Eye (tissue), 1 donor: Measurements from ENCODE around the gene TTC39C.
A peak's percentile ranks its signal among the peaks of the same experiment; 100 is the strongest.

Experiments used
- DNase-seq: peaks from one replicate; pipeline ENCODE4 v3.0.0-alpha.2; 2015

The TTC39C gene

GRCh38 chr18:24089515-24090337 lies 75.2 kb downstream of the TTC39C start:
- no peak for DNase-seq

- DNase-seq: no peak
Measured at GRCh38 chr18:24090876-24091275, 76.3 kb downstream of the TTC39C start.

DNA sequence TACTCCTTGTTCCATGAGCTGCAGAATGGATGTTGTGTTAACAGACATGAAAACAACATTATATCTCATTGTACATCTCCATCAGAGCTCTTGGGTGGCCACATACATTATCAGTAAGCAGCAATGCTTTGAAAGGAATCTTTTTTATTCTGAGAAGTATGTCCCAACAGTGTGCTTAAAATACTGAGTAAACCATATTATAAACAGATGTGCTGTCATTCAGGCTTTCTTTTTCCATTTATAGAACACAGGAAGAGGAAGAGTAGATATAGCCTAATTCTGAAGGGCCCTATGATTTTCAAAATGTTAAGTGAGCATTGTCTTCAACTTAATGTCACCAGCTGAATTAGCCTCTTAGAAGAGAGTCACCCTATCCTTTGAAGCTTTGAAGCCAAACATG lies 80.0 kb downstream of the TTC39C start:
- no peak for DNase-seq

DNA sequence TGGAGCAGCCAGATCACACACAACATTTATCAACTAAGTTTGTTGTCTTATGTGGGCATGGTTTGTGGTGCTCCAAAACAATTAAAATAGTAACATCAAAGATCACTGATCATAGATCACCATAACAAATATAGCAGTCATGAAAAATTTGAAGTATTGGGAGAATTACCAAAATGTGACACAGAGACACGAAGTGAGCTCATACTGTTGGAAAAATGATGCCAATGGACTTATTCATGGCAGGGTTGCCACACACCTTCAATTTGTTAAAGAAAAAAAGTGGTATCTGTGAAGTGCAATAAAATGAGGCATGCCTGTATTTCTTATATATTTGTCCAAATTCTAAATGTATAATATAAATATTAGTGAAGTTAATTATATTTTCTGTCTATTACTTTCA lies 81.4 kb downstream of the TTC39C start:
- DNase-seq: no peak

- peak; percentile 16 for DNase-seq
Measured at GRCh38 chr18:24103320-24104021, 88.9 kb downstream of the TTC39C start.

DNA sequence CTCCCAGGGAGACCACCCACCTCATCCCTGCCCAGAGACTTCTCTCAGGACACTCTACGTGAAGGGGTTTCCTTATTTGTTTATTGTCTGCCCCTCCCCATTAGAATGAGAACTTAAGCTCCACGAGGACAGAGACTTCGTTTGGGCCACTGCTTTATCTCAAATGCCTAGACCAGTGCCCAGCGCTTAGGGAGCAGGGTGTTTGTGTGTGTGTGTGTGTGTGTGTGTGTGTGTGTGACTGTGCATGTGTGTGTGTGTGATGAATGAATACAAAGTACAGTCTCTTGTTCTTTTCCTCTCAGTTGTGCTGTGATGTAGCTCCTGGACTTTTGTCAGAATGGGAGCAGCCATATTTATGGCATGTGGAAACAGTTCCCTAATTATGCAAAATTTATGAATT lies 89.9 kb downstream of the TTC39C start:
- DNase-seq: no peak

GRCh38 chr18:24108641-24109040 lies 94.1 kb downstream of the TTC39C start:
- no peak for DNase-seq

DNA sequence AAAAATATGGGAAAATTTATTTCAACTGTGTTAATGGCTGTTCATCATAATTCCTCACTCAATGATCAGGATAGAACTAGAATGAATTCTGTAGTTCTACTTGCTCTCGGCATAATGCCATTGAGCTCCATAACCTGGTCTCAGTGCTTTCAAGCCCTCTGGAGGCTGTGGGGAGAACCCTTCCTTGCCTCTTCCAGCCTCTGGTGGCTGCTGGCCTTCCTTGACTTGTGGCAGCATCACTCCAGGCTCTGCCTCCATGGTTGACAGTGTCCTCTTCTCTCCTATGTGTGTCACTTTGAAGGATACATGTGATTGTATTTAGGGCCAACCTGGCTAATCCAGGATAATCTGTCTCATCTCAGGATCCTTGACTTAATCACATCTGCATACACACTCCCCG lies 97.4 kb downstream of the TTC39C start:
- no peak for DNase-seq

DNA sequence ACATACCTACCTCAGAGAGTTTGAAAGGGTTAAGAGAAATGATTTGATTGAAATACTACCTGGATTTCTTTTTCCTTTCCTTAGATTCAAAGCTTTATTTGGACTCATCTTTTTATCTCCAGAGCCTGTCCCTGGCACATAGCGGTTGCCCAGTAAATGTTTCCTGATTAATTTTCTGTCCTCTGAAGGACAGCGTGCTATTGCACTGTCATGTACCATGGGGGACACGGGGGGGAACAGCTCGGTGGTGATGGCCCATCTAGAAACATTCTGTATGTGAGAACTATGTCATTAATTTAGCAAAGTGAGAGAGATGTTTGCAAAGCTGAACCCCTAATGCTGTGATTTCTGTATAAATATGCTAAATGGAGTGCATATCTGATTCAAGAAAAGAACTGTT lies 97.9 kb downstream of the TTC39C start:
- DNase-seq: no peak

DNA sequence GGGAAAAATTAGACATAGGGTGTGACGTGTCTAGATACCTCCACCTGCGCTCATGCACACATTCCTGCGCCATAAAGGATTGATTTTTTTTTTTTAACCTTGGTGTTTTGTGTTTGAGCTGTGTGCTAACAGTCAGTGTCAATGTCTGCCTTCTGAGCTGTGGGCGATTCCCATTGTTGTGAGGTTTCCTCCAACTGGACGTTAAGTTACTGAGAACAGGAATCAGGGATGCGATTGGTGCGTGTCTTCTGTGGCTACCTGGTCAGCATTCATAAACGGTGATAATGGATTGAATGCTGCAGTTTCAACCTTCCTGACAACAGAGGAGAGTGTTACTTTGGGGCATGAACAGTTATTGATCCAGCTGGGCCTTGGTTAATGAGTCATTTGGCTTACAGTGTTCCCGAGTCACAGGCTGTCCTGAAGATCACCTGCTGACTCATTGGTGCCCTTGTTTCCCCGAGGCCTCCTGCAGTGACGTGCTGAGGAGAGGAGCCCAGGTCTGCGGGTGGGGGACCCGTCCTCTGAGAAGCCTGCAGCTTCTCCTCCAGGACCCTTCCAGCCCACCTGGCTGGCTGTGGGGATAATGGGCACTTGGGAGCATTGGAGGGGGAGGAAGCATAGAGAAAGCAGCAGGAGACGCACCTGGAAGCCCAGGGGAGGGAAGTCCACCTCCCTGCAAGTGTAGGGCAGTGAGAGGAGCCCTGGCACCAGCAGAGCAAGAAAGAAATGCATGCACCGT lies 98.5 kb downstream of the TTC39C start:
- no peak for DNase-seq

DNA sequence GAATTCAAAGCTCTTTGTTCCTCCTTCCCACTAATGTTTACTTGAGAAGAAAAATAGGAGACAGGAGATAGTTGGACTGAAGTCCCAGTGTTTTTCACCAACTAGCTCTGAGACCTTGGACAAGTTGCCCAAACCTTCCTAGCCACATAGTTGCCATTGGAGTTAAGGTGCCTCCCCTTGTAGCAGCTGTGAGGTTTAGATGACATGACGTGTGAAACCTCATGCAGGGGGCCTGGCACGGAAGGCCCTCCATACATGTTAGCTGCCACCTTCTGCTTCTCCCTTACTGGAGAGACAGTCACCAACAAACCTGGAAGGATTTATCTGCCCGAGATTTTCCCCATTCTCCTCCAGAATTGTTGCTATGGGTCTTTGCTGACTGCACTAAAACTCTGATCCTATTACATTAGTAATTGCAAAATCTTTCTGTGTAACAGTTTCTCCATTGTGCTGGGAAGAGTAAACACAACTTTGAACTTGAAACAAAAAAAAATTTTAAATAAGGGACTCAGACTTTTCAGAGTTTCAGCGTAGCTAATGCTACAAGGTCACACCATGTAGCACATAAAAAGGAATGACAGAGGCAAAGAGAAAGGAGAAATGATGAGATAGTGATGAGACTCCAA lies 100.5 kb downstream of the TTC39C start:
- no peak for DNase-seq

GRCh38 chr18:24115628-24116027 lies 101.1 kb downstream of the TTC39C start:
- DNase-seq: no peak

- DNase-seq: peak; percentile 92
Measured at GRCh38 chr18:24118750-24119577, 104.4 kb downstream of the TTC39C start.

DNA sequence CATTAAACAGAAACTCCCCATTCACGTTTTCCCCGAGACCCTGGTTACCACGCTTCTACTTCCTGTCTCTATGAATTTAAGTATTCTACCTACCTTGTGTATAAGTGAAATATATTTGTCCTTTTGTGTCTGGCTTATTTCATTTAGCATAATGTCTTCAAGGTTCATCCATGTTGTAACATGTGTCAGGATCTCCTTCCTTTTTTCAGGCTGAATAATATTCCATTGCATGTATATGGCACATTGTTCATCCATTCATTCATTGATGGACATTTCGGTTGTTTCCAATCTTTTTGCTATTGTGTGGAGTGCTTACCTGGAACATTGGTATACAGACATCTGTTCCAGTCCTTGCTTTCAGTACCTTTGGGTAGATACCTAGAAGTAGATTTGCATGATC lies 106.1 kb downstream of the TTC39C start:
- no peak for DNase-seq

DNA sequence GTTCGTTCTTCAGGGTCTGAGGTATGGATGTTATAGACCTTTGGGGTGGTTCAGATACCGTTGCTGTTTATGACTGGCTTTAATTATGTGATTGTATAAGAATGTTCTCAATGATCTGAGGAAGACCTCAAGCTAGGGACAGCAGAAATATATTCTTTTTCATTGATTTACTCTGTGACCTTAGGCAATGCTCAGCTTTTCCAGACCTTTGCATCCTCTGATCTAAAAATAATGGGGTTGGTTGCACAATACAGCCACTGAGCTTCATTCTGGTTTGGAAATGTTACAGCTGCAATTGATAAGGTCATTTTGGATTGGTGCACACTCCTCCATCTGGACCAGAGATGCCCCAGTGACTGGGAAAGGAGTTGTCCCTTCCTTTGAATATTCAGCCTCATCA lies 107.1 kb downstream of the TTC39C start:
- no peak for DNase-seq

GRCh38 chr18:24126155-24126961 lies 111.8 kb downstream of the TTC39C start:
- no peak for DNase-seq

DNA sequence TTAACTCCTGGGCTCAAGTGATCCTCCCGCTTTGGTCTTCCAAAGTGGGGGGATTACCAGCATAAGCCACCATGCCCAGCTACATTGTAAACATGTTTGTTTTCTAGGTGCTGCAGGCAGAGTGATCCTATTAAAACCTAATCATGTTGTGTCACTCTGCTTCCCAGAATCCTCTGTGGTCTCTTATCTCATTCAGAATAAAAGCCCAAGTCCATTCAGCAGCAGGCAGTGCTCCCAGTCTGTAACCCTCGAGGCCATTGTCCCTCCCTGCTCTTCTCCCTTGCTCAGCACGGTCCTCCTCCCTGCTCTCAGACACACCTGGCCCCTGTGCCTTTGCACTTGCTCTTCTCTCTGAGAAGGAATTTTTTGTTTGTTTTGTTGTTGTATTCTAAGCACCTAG lies 113.2 kb downstream of the TTC39C start:
- no peak for DNase-seq

GRCh38 chr18:24128700-24129099 lies 114.1 kb downstream of the TTC39C start:
- no peak for DNase-seq

GRCh38 chr18:24130494-24130893 lies 115.9 kb downstream of the TTC39C start:
- no peak for DNase-seq

DNA sequence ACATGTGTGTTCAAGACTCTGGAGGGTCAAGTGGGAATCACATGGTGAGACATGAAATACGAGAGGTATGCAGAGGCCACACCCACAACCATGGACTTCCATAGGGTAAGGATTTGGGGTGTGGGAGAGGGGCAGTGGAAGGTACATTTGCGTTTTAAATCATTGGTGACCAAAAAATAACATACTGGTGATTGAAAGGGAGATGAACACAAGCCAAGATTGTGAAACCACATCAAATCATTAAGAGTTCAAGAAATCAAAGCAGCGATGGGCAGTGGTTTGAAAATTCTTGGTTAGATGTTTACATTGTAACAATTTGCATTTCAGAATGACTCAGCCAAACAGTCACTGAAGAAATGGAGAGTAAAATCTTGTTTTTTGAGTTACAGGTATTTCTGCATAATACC lies 122.4 kb downstream of the TTC39C start:
- DNase-seq: no peak

GRCh38 chr18:24138409-24138788 lies 123.8 kb downstream of the TTC39C start:
- no peak for DNase-seq
